Bronchial epithelial cell (primary cell): ENCODE measurements around the gene CTDSP1. TPM values are rescaled to one million over a fixed set of nuclear protein-coding genes. Genes with fewer than 3 reads are reported as not detected.

Source experiments
- DNase-seq: peaks from one replicate; pipeline ENCODE4 v3.0.0-alpha.2; 2010; ENCODE audit warnings: low read depth
- FAIRE-seq: peaks from 2 replicates; lab custom pipeline; 2011; peaks lifted over from hg19 to GRCh38; lab: Jason Lieb, UNC
- H3K27me3 ChIP-seq: 2 replicates; pipeline ENCODE4 v1.5.1; 2011; ENCODE audit warnings: low read length; ENCODE audit not compliant: control insufficient read depth, insufficient read depth
- H3K36me3 ChIP-seq: 2 replicates; pipeline ENCODE4 v1.5.1; 2011; ENCODE audit warnings: low read length; ENCODE audit not compliant: control insufficient read depth, insufficient read depth
- H3K4me3 ChIP-seq: 2 replicates; pipeline ENCODE4 v1.5.1; 2011; ENCODE audit warnings: mild to moderate bottlenecking, low read depth, low read length, control low read depth
- total RNA-seq: library from RNA; depleted of rRNA; stranded (reverse); fragments of >200 nt; gene quantifications from 2 replicates; pipeline ENCODE4 v1.2.1, GENCODE V29; 2014
- TF ChIP-seq, protein P1 (sequence below): IDR thresholded peaks from 2 replicates; pipeline ENCODE4 v1.5.1; 2011; ENCODE audit warnings: mild to moderate bottlenecking, moderate library complexity, low read length, control low read depth, inconsistent platforms; ENCODE audit not compliant: insufficient read depth, severe bottlenecking

CTDSP1 gene
- total RNA-seq, 1 donor from 2014 or later = 32.1 TPM

DNA sequence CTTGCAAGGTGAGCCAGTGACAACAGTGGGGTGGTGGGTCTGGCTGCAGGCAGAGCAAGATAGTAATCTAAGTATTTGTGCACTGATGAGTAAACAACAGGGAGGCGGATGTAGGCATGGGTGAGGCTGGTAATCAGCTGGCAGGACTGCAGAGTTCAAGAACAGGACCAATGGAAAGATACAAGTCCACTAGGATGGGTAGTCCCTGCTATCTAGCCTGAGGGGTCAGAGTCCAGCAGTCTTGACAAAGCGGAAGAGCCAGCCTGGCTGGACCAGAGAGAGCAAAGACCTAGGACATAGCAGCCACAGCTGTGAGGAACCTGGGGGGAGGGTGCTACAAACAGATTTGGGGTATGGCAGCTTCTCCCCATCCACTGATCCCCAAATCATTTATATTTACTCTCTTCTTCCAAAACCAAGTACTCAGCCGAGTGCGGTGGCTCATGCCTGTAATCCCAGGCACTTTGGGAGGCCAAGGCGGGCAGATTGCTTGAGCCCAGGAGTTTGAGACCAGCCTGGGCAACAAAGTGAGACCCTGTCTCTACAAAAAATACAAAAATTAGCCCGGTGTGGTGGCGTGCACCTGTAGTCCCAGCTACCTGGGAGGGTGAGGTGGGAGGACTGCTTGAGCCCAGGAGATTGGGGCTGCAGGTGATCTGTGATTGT is 45.2 kb downstream of the CTDSP1 start:
- TF ChIP-seq, protein P1, sequence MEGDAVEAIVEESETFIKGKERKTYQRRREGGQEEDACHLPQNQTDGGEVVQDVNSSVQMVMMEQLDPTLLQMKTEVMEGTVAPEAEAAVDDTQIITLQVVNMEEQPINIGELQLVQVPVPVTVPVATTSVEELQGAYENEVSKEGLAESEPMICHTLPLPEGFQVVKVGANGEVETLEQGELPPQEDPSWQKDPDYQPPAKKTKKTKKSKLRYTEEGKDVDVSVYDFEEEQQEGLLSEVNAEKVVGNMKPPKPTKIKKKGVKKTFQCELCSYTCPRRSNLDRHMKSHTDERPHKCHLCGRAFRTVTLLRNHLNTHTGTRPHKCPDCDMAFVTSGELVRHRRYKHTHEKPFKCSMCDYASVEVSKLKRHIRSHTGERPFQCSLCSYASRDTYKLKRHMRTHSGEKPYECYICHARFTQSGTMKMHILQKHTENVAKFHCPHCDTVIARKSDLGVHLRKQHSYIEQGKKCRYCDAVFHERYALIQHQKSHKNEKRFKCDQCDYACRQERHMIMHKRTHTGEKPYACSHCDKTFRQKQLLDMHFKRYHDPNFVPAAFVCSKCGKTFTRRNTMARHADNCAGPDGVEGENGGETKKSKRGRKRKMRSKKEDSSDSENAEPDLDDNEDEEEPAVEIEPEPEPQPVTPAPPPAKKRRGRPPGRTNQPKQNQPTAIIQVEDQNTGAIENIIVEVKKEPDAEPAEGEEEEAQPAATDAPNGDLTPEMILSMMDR = no peak
- Histone ChIP-seq H3K36me3 (no peaks in the 10 kb centered on the region), H3K27me3 (no peaks in the 10 kb centered on the region), H3K4me3 (no peak overlapping the region)
- no peak for DNase-seq
- no peak for FAIRE-seq

DNA sequence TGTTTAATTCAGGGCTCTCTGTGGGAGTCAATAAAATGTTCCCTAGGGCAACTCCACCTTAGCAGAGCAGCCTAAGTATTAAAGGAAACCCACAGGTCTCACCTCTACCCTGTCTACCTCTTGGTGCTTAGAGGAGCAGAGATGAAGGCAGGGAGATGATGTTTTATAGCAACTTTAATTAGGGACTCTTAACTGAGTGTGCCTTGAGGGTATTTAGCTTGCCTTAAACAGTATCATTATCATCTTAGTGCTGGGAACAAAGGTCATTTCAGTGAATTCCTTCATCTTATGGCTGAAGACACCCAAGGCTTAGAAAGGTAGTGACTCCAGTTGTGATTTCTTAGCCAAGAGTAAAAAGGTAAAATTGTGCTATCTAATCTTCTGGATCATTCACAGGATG is 45.9 kb downstream of the CTDSP1 start:
- Histone ChIP-seq H3K4me3 (no peak overlapping the region), H3K27me3 (no peaks in the 10 kb centered on the region), H3K36me3 (no peaks in the 10 kb centered on the region)
- DNase-seq (no peak), FAIRE-seq (no peak)
- TF ChIP-seq, protein P1 = no peak

- no peaks in the 10 kb centered on the region for H3K27me3 ChIP-seq
- no peaks in the 10 kb centered on the region for H3K36me3 ChIP-seq
- FAIRE-seq (no peak), DNase-seq (no peak)
- TF ChIP-seq, protein P1 = no peak
- no peak overlapping the region for H3K4me3 ChIP-seq
Measured at GRCh38 chr2:218446547-218446946, 46.9 kb downstream of the CTDSP1 start.

DNA sequence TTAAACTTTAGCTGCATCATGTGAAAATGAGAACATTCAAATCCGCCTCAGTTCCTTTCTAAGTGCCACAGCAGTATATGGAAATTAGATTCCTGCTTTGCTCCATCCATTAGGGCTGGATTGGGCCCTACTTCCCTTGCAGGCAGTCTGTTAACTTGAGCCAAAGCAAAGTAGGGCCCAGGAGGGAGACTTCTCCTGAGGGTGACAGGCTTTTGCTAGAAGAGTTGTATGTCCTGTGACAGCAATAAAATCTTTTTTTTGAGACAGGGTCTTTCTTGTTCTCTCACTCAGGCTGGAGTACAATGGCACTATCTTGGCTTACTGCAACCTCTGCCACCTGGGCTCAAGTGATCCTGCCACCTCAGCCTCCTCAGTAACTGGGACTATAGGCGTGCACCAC is 47.4 kb downstream of the CTDSP1 start:
- H3K36me3 ChIP-seq = no peaks in the 10 kb centered on the region
- FAIRE-seq = no peak
- no peaks in the 10 kb centered on the region for H3K27me3 ChIP-seq
- DNase-seq = no peak
- H3K4me3 ChIP-seq = no peak overlapping the region
- TF ChIP-seq, protein P1 = no peak

DNA sequence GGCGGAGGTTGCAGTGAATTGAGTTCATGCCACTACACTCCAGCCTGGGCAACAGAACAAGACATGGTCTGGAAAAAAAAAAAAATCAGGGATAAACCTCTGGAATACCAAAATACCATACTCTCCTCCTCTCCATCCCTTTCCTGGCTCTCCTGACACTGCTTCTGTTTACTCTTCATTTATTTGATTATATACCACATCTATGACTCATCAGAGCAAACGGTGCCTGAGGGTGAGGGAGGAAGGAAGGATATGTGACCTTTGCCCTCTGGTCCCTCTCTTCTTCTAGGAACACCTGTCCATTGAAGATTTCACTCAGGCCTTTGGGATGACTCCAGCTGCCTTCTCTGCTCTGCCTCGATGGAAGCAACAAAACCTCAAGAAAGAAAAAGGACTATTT is 49.3 kb downstream of the CTDSP1 start:
- Histone ChIP-seq H3K27me3 (no peaks in the 10 kb centered on the region), H3K4me3 (no peak overlapping the region), H3K36me3 (no peaks in the 10 kb centered on the region)
- TF ChIP-seq, protein P1 = no peak
- no peak for FAIRE-seq
- peak; percentile 68 for DNase-seq

GRCh38 chr2:218452079-218452478 is 52.4 kb downstream of the CTDSP1 start:
- no peak for DNase-seq
- Histone ChIP-seq H3K27me3 (no peaks in the 10 kb centered on the region), H3K36me3 (peaks cover 2% of the 10 kb centered on the region)

More at GRCh38 chr2:218452079-218452478, 52.4 kb downstream of the CTDSP1 start:
- FAIRE-seq = no peak
- H3K4me3 ChIP-seq = no peak overlapping the region
- TF ChIP-seq, protein P1 = no peak
